Measurements from ENCODE around the gene TAS2R60. TPM values are rescaled to one million over a fixed set of nuclear protein-coding genes. Genes with fewer than 3 reads are reported as not detected.
"Not testable (repeated sequence)": the region's sequence is repeated elsewhere in the genome, so short reads cannot be mapped to it uniquely, and the experiment has no call there.

The TAS2R60 gene
- total RNA-seq, 1 donor, result 1.7 TPM

DNA sequence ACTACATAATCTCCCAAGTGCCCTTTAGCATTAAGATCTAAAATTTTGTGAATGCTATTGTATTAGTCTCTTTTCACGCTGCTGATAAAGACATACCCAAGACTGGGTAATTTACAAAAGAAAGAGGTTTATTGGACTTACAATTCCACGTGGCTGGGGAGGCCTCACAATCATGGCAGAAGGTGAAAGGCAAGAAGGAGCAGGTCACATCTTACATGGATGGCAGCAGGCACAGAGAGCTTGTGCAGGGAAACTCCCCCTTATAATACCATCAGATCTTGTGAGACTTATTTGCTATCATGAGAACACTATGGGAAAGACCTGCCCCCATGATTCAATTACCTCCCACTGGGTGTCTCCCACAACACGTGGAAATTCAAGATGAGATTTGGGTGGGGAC is 22.6 kb upstream of the TAS2R60 start:
- H3K27me3 ChIP-seq (ENCODE audit: insufficient read depth, low read length); H3K4me3 ChIP-seq (ENCODE audit: low read length); H3K9me3 ChIP-seq (ENCODE audit: low read depth, low read length): not testable (repeated sequence)
- peaks cover 11% of the 10 kb centered on the region for H3K4me1 ChIP-seq (ENCODE audit: insufficient read depth, low read length)

GRCh38 chr7:143422033-143422432 is 21.2 kb upstream of the TAS2R60 start:
- Histone ChIP-seq H3K4me1 (ENCODE audit: insufficient read depth, low read length) (no peaks in the 10 kb centered on the region), H3K4me3 (ENCODE audit: low read length) (no peak overlapping the region), H3K27me3 (ENCODE audit: insufficient read depth, low read length) (no peaks in the 10 kb centered on the region), H3K9me3 (ENCODE audit: low read depth, low read length) (no peaks in the 10 kb centered on the region)

GRCh38 chr7:143424476-143424875 is 18.8 kb upstream of the TAS2R60 start:
- H3K27me3 ChIP-seq (ENCODE audit: insufficient read depth, low read length); H3K4me3 ChIP-seq (ENCODE audit: low read length); H3K9me3 ChIP-seq (ENCODE audit: low read depth, low read length); H3K4me1 ChIP-seq (ENCODE audit: insufficient read depth, low read length): not testable (repeated sequence)

DNA sequence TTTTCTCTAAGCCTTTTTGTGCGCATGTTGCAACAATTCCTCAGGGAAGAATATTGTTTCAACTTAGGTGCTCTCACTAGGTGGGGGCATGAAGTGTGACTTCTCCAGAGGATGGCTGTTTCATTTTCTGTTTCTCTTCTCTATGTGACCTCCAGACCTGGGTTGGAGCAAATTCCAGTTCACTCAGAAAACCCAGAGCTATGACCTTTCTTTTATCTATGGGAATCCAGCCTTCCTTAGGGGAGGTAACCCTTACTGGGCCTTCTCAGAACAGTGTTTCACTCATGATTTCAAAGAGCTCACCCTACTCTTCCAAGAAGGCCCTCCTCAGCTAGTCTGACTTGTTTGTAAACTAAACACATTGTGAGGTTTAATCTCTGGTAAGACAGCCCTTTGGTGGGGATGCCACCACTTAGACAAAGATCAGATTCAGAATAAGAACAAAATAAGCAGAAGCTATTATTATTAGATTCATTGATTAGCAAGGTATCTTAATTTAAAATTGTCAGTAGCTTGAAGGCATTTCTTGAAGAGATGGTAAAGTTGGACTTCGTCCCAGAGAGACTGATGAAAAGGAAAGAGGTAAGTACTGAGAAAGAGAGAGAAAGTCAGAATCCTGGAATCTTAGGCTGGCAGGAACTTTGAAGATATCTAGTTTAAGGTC is 16.6 kb upstream of the TAS2R60 start:
- Histone ChIP-seq H3K4me3 (ENCODE audit: low read length) (no peak overlapping the region), H3K27me3 (ENCODE audit: insufficient read depth, low read length) (no peaks in the 10 kb centered on the region), H3K4me1 (ENCODE audit: insufficient read depth, low read length) (peaks cover 8% of the 10 kb centered on the region), H3K9me3 (ENCODE audit: low read depth, low read length) (no peaks in the 10 kb centered on the region)

DNA sequence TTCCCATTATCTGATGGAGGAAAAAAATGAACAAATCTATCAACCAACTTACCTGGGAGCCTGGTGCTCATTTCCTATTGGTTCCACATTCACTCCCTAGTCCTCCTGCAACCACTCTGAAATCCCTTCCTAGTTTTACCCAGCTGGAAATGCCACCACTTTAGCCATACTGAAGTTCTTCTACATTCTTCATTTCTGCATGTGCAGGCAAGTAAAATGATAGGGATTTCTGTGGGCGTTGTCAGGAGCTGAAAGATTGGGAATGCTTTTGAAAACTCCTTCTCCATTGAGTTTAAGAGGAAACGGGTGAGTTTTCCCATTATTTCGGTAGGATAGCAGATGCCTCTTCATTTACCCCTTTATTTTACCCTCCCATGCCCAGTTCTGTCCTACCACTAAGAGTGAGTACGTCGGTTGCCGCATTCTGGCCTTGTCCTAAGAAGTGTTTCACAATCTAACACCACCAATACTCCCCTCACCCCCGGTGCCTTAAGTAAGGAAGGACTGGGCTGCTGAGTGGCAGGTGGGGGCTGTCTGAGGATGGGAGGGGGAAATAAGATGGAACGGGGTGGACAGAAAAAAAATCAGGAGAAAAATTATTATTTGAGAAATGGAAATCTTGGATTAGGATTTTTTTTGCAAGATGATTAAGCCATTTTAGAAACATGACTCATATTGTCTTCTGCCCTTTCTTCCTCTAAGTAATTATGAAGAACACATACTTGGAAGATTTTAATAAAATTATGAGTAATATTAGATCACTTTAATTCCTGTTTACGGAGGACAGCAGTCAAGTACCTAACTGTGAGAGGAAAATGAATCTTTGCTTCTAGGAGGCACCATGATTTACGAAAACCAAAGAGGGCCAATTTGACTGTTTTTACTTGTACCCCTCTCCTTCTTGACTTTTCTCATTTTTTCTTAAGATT is 13.2 kb upstream of the TAS2R60 start:
- H3K4me3 ChIP-seq (ENCODE audit: low read length), result no peak overlapping the region
- no peaks in the 10 kb centered on the region for H3K27me3 ChIP-seq (ENCODE audit: insufficient read depth, low read length)
- no peaks in the 10 kb centered on the region for H3K9me3 ChIP-seq (ENCODE audit: low read depth, low read length)
- peaks cover 8% of the 10 kb centered on the region for H3K4me1 ChIP-seq (ENCODE audit: insufficient read depth, low read length)

DNA sequence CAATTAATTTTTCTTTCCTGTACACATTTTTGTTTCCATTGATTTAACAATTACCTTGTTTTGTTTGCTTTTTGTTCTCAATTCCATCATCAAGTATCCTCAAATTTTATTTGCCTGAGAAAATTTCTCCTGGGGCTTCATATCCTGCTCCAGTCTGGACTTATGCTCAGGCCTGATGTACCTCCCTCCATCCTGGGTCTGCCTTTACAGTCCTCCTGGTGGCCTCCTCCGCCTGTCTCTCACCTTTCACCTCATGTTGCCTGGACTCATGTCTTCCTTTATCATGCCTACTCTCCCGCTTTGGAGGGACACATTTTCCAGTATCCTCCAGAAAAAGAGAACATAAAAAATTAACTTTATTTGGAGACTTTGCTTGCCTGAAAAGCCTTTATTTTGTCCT is 12.1 kb upstream of the TAS2R60 start:
- H3K9me3 ChIP-seq (ENCODE audit: low read depth, low read length), result no peaks in the 10 kb centered on the region
- peaks cover 8% of the 10 kb centered on the region for H3K4me1 ChIP-seq (ENCODE audit: insufficient read depth, low read length)
- no peaks in the 10 kb centered on the region for H3K27me3 ChIP-seq (ENCODE audit: insufficient read depth, low read length)
- no peak overlapping the region for H3K4me3 ChIP-seq (ENCODE audit: low read length)

DNA sequence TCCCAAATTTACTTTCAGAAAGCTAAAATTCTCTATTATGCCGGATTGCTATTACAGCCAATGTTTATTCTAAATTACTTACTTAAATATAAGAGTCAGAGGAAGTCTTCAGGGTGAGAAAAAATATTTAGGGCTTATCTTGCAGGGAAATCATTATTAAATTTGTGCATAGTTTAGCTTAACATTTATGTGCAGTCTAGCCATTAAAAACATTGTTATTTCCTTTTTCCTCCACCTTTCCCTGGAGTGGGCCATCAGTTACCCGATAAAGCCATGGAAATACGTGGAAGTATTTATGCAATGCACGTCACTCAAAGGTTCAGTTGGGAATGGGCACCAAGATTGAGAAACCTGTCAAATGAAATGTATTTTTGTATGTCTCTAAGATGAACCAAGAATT is 9.5 kb upstream of the TAS2R60 start:
- H3K9me3 ChIP-seq (ENCODE audit: low read depth, low read length), result no peaks in the 10 kb centered on the region
- no peaks in the 10 kb centered on the region for H3K27me3 ChIP-seq (ENCODE audit: insufficient read depth, low read length)
- H3K4me1 ChIP-seq (ENCODE audit: insufficient read depth, low read length), result peaks cover 16% of the 10 kb centered on the region
- no peak overlapping the region for H3K4me3 ChIP-seq (ENCODE audit: low read length)

GRCh38 chr7:143434660-143435059 is 8.6 kb upstream of the TAS2R60 start:
- peaks cover 13% of the 10 kb centered on the region for H3K4me1 ChIP-seq (ENCODE audit: insufficient read depth, low read length)
- H3K9me3 ChIP-seq (ENCODE audit: low read depth, low read length), result no peaks in the 10 kb centered on the region
- no peak overlapping the region for H3K4me3 ChIP-seq (ENCODE audit: low read length)
- no peaks in the 10 kb centered on the region for H3K27me3 ChIP-seq (ENCODE audit: insufficient read depth, low read length)

DNA sequence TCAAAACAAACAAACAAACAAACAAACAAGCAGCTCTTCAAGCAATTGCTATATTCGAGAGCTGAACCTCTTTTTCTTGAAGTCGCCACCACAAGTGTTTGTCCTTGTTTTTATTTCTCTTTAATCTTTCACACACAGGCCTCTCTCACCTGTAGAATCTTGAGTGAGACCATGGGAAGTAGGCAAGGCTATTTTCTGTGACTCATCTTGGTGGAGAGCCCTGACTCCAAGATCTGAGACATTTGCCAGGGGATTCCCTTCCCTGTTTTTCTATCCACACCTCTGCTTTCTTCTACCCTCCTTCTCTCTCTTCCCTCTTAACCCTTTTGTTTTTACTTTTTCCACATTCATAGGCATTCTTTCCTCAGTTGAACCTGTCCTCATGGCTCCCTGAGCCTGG is 8.0 kb upstream of the TAS2R60 start:
- Histone ChIP-seq H3K4me3 (ENCODE audit: low read length) (no peak overlapping the region), H3K9me3 (ENCODE audit: low read depth, low read length) (no peaks in the 10 kb centered on the region), H3K4me1 (ENCODE audit: insufficient read depth, low read length) (peaks cover 8% of the 10 kb centered on the region), H3K27me3 (ENCODE audit: insufficient read depth, low read length) (no peaks in the 10 kb centered on the region)

GRCh38 chr7:143436325-143436946 is 6.8 kb upstream of the TAS2R60 start:
- Histone ChIP-seq H3K27me3 (ENCODE audit: insufficient read depth, low read length) (no peaks in the 10 kb centered on the region), H3K4me3 (ENCODE audit: low read length) (no peak overlapping the region), H3K9me3 (ENCODE audit: low read depth, low read length) (no peaks in the 10 kb centered on the region), H3K4me1 (ENCODE audit: insufficient read depth, low read length) (peaks cover 8% of the 10 kb centered on the region)

GRCh38 chr7:143437578-143437977 is 5.7 kb upstream of the TAS2R60 start:
- Histone ChIP-seq H3K4me1 (ENCODE audit: insufficient read depth, low read length) (peaks cover 8% of the 10 kb centered on the region), H3K4me3 (ENCODE audit: low read length) (no peak overlapping the region), H3K27me3 (ENCODE audit: insufficient read depth, low read length) (no peaks in the 10 kb centered on the region), H3K9me3 (ENCODE audit: low read depth, low read length) (no peaks in the 10 kb centered on the region)

DNA sequence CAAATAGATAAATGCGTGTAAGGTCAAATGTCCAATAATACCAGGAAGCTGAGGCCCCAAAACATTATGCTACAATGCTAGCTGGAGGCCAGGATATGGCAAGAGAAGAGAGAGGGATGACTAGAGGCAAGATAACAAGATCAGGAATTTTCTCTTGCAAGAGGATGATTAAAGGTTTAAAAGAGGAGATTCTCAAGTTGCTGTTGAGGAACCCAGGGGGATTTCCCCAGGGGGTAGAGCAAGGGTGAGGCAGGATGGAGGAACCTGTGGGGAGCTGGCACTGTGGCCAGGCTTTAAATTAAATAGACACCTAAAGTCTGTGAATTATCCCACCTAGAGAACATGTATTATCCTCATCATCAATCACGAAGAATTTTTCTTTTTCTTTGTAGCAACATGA is 3.4 kb upstream of the TAS2R60 start:
- H3K27me3 ChIP-seq (ENCODE audit: insufficient read depth, low read length), result no peaks in the 10 kb centered on the region
- H3K4me3 ChIP-seq (ENCODE audit: low read length), result no peak overlapping the region
- H3K4me1 ChIP-seq (ENCODE audit: insufficient read depth, low read length), result peaks cover 8% of the 10 kb centered on the region
- H3K9me3 ChIP-seq (ENCODE audit: low read depth, low read length), result no peaks in the 10 kb centered on the region

DNA sequence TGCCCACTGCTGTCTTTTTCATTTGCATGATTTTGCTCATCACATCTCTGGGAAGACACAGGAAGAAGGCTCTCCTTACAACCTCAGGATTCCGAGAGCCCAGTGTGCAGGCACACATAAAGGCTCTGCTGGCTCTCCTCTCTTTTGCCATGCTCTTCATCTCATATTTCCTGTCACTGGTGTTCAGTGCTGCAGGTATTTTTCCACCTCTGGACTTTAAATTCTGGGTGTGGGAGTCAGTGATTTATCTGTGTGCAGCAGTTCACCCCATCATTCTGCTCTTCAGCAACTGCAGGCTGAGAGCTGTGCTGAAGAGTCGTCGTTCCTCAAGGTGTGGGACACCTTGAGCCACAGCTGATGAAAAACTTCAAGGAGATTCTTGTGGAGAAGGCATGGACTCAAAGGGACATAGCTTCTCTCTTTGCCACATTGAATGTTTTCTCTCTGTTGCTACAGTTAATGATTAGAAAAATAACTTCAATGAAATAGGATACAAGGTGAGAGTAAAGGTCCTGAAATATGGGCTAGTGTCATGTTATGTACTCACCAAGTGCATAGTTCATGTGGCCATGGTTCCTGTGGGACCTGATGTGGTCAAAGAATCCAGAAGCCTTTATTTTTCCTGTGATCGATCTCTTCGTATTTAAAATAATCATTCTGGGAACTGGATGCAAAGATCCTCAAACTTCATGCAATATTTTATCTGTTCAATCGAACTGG is 970 bp downstream of the TAS2R60 start:
- no peaks in the 10 kb centered on the region for H3K4me1 ChIP-seq (ENCODE audit: insufficient read depth, low read length)
- no peaks in the 10 kb centered on the region for H3K9me3 ChIP-seq (ENCODE audit: low read depth, low read length)
- no peak overlapping the region for H3K4me3 ChIP-seq (ENCODE audit: low read length)
- no peaks in the 10 kb centered on the region for H3K27me3 ChIP-seq (ENCODE audit: insufficient read depth, low read length)

DNA sequence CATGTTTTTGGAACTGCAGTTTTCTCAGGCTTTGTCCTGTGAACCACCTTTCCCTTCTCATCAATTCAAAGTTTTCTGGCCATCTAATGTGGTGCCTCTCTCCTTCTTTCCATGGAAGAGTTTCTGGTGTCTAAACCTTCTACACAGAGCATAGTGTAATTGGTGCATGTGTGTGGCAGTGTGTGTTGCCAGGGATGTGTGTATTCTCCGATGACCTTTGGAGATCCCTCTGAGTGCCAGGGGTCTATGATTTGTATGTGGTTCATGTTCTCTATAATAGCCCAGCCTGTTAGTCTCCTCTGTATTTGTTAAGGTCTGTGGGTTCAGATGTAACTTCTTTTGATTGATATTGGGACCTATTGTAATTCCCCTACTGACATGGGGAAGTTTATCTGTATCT is 1.5 kb downstream of the TAS2R60 start:
- Histone ChIP-seq H3K9me3 (ENCODE audit: low read depth, low read length) (no peaks in the 10 kb centered on the region), H3K4me3 (ENCODE audit: low read length) (no peak overlapping the region), H3K4me1 (ENCODE audit: insufficient read depth, low read length) (no peaks in the 10 kb centered on the region), H3K27me3 (ENCODE audit: insufficient read depth, low read length) (no peaks in the 10 kb centered on the region)

- Histone ChIP-seq H3K27me3 (ENCODE audit: insufficient read depth, low read length) (no peaks in the 10 kb centered on the region), H3K4me3 (ENCODE audit: low read length) (no peak overlapping the region), H3K4me1 (ENCODE audit: insufficient read depth, low read length) (no peaks in the 10 kb centered on the region), H3K9me3 (ENCODE audit: low read depth, low read length) (no peaks in the 10 kb centered on the region)
These were observed 4.2 kb downstream of the TAS2R60 start for GRCh38 chr7:143447466-143447865.
